Omental fat pad (tissue), 4 donors: ENCODE measurements around the gene CYP2C9. TPM values are rescaled to one million over a fixed set of nuclear protein-coding genes. Genes with fewer than 3 reads are reported as not detected.
"Not testable (repeated sequence)": the region's sequence is repeated elsewhere in the genome, so short reads cannot be mapped to it uniquely, and the experiment has no call there.

Experiments
- ATAC-seq: fragments of 150-250 bp; one replicate; pipeline ENCODE4 v1.9.1; 2016; ENCODE audit warnings: mild to moderate bottlenecking, moderate library complexity; ENCODE audit not compliant: low FRiP score
- DNase-seq: peaks from one replicate; pipeline ENCODE4 v3.0.0-alpha.2; 2019; ENCODE audit warnings: low spot score
- CTCF ChIP-seq, 3 donors: fragments of 450-650 bp; IDR thresholded peaks; one replicate each; pipeline ENCODE4 v1.5.1; 2016 to 2017; ENCODE audit warnings: antibody characterized with exemption in 3 of 3, mild to moderate bottlenecking in 3 of 3, moderate library complexity in 2 of 3
- total RNA-seq, 4 donors: library from RNA; depleted of rRNA; stranded (reverse); fragments of >200 nt; gene quantifications; one replicate each; pipeline ENCODE4 v1.1.0, GENCODE V29; 2016

The CYP2C9 gene
- total RNA-seq, 4 donors from 2014 or later: not detected

GRCh38 chr10:94936721-94937120, 1.7 kb upstream of the CYP2C9 start:
- DNase-seq (no peak), ATAC-seq (no peak)
- TF ChIP-seq CTCF (IDR thresholded peaks at IDR 0.05): no peak

- not testable (repeated sequence) for DNase-seq, ATAC-seq
Observed at GRCh38 chr10:94943432-94944103, 5.1 kb downstream of the CYP2C9 start.

GRCh38 chr10:94946181-94946580, 7.7 kb downstream of the CYP2C9 start:
- not testable (repeated sequence) for ATAC-seq, DNase-seq

GRCh38 chr10:94963901-94964300, 25.4 kb downstream of the CYP2C9 start:
- TF ChIP-seq CTCF (IDR thresholded peaks at IDR 0.05): no peak
- no peak for ATAC-seq
- no peak for DNase-seq

GRCh38 chr10:94983555-94983954, 45.1 kb downstream of the CYP2C9 start:
- no peak for TF ChIP-seq CTCF (IDR thresholded peaks at IDR 0.05)
- no peak for ATAC-seq
- DNase-seq: no peak

GRCh38 chr10:94989192-94989591, 50.7 kb downstream of the CYP2C9 start:
- DNase-seq (no peak), ATAC-seq (no peak)
- TF ChIP-seq CTCF (IDR thresholded peaks at IDR 0.05): no peak

GRCh38 chr10:94991243-94991888, 52.9 kb downstream of the CYP2C9 start:
- DNase-seq: no peak
- TF ChIP-seq CTCF (IDR thresholded peaks at IDR 0.05): no peak
- ATAC-seq: no peak

- ATAC-seq (no peak), DNase-seq (no peak)
- TF ChIP-seq CTCF (IDR thresholded peaks at IDR 0.05): no peak
Observed at GRCh38 chr10:94992811-94993210, 54.4 kb downstream of the CYP2C9 start.
